Tibial nerve (tissue), 4 donors: Measurements from ENCODE around the gene GIMAP4.
"Not testable (repeated sequence)": the region's sequence is repeated elsewhere in the genome, so short reads cannot be mapped to it uniquely, and the experiment has no call there.

Source experiments
- CTCF ChIP-seq, 5 experiments: fragments of 200-600 bp in 3 of 5; fragments of 450-650 bp in 2 of 5; sonication (generic) in 3 of 5; IDR thresholded peaks; one replicate each; pipeline ENCODE4 v1.5.1; 2016 to 2019; ENCODE audit warnings: antibody characterized with exemption in 5 of 5, mild to moderate bottlenecking in 3 of 5, moderate library complexity in 2 of 5
- EP300 ChIP-seq, 2 donors: sonication (generic); formaldehyde crosslinking; IDR thresholded peaks; one replicate each; pipeline ENCODE4 v1.6.1; 2017; ENCODE audit warnings: antibody characterized with exemption in 2 of 2, mild to moderate bottlenecking in 1 of 2
- POLR2A ChIP-seq, 2 donors: fragments of 450-650 bp; IDR thresholded peaks; one replicate each; pipeline ENCODE4 v1.6.1; 2017; ENCODE audit warnings: antibody characterized with exemption in 2 of 2, mild to moderate bottlenecking in 2 of 2, moderate library complexity in 2 of 2

GRCh38 chr7:150615221-150615755, 48.1 kb downstream of the GIMAP4 start:
- not testable (repeated sequence) for TF ChIP-seq POLR2A, CTCF, EP300 (IDR thresholded peaks at IDR 0.05)
